Raji (cell line): Measurements from ENCODE around the gene GIMAP1.

ENCODE experiments used
- POLR2A ChIP-seq: IDR thresholded peaks from 2 replicates; pipeline ENCODE4 v1.6.1; 2011; ENCODE audit warnings: low read depth, low read length, control low read depth; ENCODE audit not compliant: insufficient read depth

The GIMAP1 gene

DNA sequence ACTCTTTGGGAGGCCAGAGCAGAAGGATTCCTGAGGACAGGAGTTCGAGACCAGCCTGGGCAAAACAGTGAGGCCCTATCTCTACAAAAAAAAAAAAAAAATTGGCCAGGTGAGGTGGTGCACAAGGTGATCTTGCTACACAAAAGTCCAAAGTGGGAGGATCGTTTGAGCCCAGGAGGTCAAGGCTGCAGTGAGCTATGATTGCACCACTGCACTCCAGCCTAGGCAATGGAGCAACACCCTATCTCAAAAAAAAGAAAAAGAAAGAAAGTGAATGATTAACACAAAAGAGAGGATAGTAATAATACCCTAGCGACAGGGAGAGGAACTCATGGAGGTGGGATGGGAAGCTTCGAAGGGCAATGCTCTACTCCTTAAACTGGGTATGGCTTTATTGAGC, 53.4 kb downstream of the GIMAP1 start:
- no peak for TF ChIP-seq POLR2A
